AG10803 (cell line): Measurements from ENCODE around the gene TRIM17.

Experiments used
- DNase-seq: peaks from one replicate; pipeline ENCODE4 v3.0.0; 2010; ENCODE audit warnings: low read depth
- H3K4me3 ChIP-seq: 2 replicates; pipeline ENCODE4 v1.5.1; 2011; ENCODE audit warnings: mild to moderate bottlenecking, low read length, control low read depth
- TF ChIP-seq, protein P1 (sequence below): conservative IDR thresholded peaks from 2 replicates; pipeline ENCODE4 v1.5.1; 2011; ENCODE audit warnings: mild to moderate bottlenecking, low read length, control low read depth, inconsistent platforms

Gene TRIM17

DNA sequence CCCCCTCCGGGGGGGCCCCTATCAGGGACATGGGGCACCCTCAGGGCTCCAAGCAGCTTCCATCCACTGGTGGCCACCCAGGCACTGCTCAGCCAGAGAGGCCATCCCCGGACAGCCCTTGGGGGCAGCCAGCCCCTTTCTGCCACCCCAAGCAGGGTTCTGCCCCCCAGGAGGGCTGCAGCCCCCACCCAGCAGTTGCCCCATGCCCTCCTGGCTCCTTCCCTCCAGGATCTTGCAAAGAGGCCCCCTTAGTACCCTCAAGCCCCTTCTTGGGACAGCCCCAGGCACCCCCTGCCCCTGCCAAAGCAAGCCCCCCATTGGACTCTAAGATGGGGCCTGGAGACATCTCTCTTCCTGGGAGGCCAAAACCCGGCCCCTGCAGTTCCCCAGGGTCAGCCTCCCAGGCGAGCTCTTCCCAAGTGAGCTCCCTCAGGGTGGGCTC is 44.9 kb downstream of the TRIM17 start:
- H3K4me3 ChIP-seq, result no peak overlapping the region
- DNase-seq, result no peak
- TF ChIP-seq, protein P1, sequence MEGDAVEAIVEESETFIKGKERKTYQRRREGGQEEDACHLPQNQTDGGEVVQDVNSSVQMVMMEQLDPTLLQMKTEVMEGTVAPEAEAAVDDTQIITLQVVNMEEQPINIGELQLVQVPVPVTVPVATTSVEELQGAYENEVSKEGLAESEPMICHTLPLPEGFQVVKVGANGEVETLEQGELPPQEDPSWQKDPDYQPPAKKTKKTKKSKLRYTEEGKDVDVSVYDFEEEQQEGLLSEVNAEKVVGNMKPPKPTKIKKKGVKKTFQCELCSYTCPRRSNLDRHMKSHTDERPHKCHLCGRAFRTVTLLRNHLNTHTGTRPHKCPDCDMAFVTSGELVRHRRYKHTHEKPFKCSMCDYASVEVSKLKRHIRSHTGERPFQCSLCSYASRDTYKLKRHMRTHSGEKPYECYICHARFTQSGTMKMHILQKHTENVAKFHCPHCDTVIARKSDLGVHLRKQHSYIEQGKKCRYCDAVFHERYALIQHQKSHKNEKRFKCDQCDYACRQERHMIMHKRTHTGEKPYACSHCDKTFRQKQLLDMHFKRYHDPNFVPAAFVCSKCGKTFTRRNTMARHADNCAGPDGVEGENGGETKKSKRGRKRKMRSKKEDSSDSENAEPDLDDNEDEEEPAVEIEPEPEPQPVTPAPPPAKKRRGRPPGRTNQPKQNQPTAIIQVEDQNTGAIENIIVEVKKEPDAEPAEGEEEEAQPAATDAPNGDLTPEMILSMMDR, result no peak

DNA sequence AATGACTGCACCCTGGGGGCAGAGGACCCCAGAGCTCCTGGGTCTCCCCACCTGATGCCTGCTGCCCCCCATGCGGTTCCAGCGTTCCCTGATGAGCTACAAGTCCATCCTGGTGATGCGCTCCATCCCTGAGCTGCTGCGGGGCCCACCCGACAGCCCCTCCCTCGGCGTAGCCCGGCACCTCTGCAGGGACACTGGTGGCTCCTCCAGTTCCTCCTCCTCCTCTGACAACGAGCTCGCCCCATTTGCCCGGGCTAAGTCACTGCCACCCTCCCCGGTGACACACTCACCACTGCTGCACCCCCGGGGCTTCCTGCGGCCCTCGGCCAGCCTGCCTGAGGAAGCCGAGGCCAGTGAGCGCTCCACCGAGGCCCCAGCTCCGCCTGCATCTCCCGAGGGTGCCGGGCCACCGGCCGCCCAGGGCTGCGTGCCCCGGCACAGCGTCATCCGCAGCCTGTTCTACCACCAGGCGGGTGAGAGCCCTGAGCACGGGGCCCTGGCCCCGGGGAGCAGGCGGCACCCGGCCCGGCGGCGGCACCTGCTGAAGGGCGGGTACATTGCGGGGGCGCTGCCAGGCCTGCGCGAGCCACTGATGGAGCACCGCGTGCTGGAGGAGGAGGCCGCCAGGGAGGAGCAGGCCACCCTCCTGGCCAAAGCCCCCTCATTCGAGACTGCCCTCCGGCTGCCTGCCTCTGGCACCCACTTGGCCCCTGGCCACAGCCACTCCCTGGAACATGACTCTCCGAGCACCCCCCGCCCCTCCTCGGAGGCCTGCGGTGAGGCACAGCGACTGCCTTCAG is 45.5 kb downstream of the TRIM17 start:
- no peak for DNase-seq
- TF ChIP-seq, protein P1, result no peak
- H3K4me3 ChIP-seq, result no peak overlapping the region

DNA sequence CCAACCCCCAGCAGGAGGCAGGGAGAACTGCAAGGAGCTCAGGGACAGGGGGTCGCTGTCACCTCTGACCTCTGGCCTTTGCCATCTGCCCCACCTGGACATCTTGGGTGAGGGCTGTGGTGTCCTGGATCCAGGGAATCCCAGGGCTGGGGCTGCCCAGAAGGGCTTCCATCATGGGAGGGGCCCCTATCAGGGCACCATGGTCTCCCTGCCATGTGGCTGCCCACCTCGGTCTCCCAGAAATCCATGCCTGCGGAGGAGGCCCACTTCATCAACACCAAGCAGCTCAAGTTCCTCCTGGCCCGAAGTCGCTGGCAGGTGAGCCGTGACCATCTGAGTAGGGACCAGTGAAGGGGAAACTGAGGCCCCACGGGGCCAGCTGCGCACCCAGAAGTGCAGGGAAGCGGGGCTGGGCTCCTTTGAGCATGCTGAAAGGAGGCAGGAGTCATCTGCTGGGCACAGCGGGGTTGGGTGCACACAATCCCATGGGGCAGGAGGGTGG is 46.2 kb downstream of the TRIM17 start:
- H3K4me3 ChIP-seq, result no peak overlapping the region
- TF ChIP-seq, protein P1, result no peak
- DNase-seq, result no peak

DNA sequence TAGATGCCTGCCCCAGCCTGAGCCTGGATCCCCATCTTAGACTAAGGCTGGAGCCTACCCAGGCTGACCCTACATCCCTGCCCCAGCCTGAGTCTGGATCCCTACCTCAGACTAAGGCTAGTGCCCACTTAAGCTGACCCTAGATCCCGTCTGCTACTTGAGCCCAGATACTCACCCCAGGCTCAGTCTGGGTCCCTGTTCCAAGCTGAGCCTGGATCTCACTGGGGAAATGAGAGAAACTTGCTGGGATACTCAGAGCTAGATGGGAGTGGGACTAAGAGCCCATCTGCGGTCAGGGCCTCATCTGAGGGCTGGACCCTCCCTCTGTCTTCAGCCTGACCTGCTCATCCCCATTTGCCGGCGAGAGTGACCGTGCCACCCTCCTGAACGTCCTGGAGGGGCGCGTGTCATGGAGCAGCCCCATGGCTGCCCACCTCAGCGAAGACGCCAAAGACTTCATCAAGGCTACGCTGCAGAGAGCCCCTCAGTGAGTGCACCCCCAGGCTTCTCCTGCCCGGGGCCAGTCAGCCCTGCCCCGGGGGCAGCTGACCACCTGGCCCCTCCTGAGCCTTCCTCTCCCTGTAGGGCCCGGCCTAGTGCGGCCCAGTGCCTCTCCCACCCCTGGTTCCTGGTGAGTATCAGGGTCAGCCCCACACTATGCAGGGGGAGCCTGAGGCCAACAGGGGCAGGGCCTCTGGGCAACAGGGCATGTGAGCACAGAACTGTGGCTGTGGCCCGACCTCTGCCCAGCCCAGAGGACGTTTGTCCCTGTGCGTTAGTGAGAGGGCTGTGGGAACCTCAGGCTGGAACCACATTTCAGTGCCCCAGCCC is 46.8 kb downstream of the TRIM17 start:
- H3K4me3 ChIP-seq, result no peak overlapping the region
- TF ChIP-seq, protein P1, result no peak
- no peak for DNase-seq

DNA sequence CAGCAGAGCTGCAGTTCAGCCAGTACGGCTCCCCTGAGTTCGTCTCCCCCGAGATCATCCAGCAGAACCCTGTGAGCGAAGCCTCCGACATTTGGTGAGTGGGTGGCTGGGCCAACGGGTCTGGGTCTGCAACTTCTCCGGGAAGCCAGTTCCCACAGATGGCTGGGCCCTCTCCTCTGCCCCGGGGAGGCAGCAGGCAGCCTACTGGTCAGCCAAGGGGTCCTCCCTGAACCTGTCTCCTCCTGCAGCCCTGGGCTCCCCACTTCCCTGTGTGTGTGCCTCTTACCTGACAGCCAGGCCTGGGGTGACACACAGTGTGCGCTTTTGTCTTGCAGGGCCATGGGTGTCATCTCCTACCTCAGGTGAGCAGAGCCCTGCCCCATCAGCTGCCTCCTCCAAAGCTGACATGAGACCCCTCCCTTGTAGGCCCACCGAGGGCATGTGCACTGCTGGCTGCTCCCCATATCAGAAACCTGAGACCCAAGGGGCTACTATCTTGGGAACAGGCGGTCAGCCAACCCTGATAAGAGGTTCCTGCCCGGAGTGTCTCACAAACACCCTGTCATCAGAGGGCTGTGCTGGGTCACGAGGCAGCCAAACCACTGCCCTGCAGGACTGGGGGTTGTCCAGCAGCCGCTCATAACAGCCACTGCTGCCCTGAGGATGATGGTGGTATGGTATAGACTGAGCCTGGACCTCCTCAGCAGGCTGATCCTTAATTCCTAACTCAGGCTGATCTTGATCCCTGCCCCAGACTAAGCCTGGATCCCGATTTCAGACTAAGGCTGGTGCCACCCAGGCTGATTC is 47.7 kb downstream of the TRIM17 start:
- no peak for DNase-seq
- TF ChIP-seq, protein P1, result no peak
- H3K4me3 ChIP-seq, result no peak overlapping the region

DNA sequence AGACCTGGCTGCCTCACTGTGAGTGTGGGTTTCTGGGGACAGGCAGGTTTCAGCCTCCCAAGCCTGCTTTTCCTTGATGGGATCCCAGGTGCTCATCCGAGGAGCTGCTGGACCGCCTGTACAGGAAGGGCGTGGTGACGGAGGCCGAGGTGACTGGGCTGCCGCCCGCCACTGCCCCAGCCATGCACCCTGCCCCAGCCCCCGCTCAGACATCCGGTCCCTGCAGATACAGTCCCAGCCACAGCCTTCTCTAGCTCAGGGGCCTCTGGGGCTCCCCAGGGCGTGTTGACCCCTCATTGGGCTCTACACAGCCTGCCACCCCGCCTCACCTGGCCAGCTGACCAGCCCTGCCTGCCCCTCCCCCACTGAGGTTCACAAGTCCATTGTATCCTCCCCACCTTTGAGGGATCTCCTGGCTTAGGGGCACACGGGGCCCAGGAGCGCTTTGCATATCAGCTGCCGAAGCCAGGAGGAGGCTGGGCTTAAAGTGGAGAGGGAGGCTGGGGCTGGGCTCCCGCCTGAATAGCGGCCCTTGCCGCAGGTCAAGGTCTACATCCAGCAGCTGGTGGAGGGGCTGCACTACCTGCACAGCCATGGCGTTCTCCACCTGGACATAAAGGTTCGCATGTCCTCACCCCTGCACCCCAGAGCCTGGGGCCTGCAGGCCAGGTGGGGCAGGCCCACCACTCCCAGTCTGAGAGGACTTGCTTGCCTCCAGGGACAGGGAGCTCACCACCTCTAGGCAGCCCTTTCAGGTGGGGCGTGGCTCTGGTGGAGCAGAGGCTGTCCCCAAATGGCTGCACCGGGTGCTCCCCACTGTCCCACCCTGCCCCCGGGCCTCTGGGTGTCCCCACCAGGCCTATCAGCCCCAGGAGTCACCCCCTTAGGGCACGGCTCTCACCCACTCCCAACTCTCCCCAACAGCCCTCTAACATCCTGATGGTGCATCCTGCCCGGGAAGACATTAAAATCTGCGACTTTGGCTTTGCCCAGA is 48.6 kb downstream of the TRIM17 start:
- no peak overlapping the region for H3K4me3 ChIP-seq
- TF ChIP-seq, protein P1, result no peak
- no peak for DNase-seq
